AG09319 (cell line): ENCODE measurements around the gene LINC01488.

Experiments
- DNase-seq: peaks from one replicate; pipeline ENCODE4 v3.0.0-alpha.2; 2010; ENCODE audit warnings: low read depth; ENCODE audit errors: extremely low read depth
- CTCF ChIP-seq: IDR thresholded peaks from 2 replicates; pipeline ENCODE4 v1.5.1; 2011; ENCODE audit warnings: low read depth, mild to moderate bottlenecking, inconsistent platforms, low read length, moderate library complexity

Gene LINC01488

GRCh38 chr11:69481393-69481844 is at the start of gene LINC01488:
LINC01488 (plus strand) TSS chr11:69481663.
- no peak for DNase-seq
- no peak for TF ChIP-seq CTCF

- no peak for DNase-seq
- TF ChIP-seq CTCF = no peak
Observed at GRCh38 chr11:69431893-69432738, 49.3 kb upstream of the LINC01488 start.

GRCh38 chr11:69433741-69434140 is 47.7 kb upstream of the LINC01488 start:
- no peak for TF ChIP-seq CTCF
- DNase-seq = no peak

- DNase-seq = no peak
- no peak for TF ChIP-seq CTCF
Observed at GRCh38 chr11:69434471-69434931, 47.0 kb upstream of the LINC01488 start.

- DNase-seq = no peak
- no peak for TF ChIP-seq CTCF
Observed at GRCh38 chr11:69435161-69435986, 46.1 kb upstream of the LINC01488 start.

GRCh38 chr11:69436041-69436982 is 45.2 kb upstream of the LINC01488 start:
- no peak for DNase-seq
- no peak for TF ChIP-seq CTCF
